Neuronal stem cell (in vitro differentiated cells): ENCODE results near the gene GABRR3.

Experiments used
- DNase-seq: peaks from one replicate; pipeline ENCODE4 v3.0.0-alpha.2; 2013; ENCODE audit warnings: low spot score
- H2AFZ ChIP-seq: one replicate; pipeline ENCODE4 v1.6.1; 2013; ENCODE audit warnings: mild to moderate bottlenecking, low read length, inconsistent platforms
- H2AK5ac ChIP-seq: 2 replicates; pipeline ENCODE4 v1.6.1; 2013; ENCODE audit warnings: low read depth, mild to moderate bottlenecking, inconsistent platforms, low read length, moderate library complexity, mixed read lengths
- H2BK120ac ChIP-seq: 2 replicates; pipeline ENCODE4 v1.6.1; 2013; ENCODE audit warnings: low read depth, mild to moderate bottlenecking, inconsistent platforms, low read length, moderate library complexity, mixed read lengths
- H2BK12ac ChIP-seq: one replicate; pipeline ENCODE4 v1.6.1; 2013; ENCODE audit warnings: low read length, inconsistent platforms
- H2BK15ac ChIP-seq: 2 replicates; pipeline ENCODE4 v1.6.1; 2013; ENCODE audit warnings: mild to moderate bottlenecking, low read length, inconsistent platforms, mixed read lengths
- H2BK5ac ChIP-seq: one replicate; pipeline ENCODE4 v1.6.1; 2013; ENCODE audit warnings: inconsistent platforms, mild to moderate bottlenecking, low read length, moderate library complexity
- H3K14ac ChIP-seq: one replicate; pipeline ENCODE4 v1.6.1; 2013; ENCODE audit warnings: low read length, inconsistent platforms
- H3K18ac ChIP-seq: 2 replicates; pipeline ENCODE4 v1.6.1; 2013; ENCODE audit warnings: low read length, inconsistent platforms
- H3K23ac ChIP-seq: 2 replicates; pipeline ENCODE4 v1.6.1; 2013; ENCODE audit warnings: low read depth, mild to moderate bottlenecking, mixed read lengths, low read length, inconsistent platforms; ENCODE audit not compliant: poor library complexity
- H3K27ac ChIP-seq: replicated peaks from 3 replicates; pipeline ENCODE4 v1.5.1; 2013; ENCODE audit warnings: low read length, inconsistent platforms
- H3K27me3 ChIP-seq, 3 experiments: 2 replicates each; pipeline ENCODE4 v1.6.1; 2013; ENCODE audit warnings: low read length in 3 of 3, mild to moderate bottlenecking in 2 of 3, inconsistent platforms in 1 of 3, low read depth in 1 of 3, mixed read lengths in 1 of 3, moderate library complexity in 1 of 3; ENCODE audit not compliant: control insufficient read depth in 3 of 3, insufficient read depth in 3 of 3
- H3K36me3 ChIP-seq, 2 donors: replicated peaks in 1 of 2; 2 replicates each; pipeline ENCODE4 v1.6.1; 2013; ENCODE audit warnings: low read length in 2 of 2; ENCODE audit not compliant: control insufficient read depth in 2 of 2, insufficient read depth in 2 of 2
- H3K4ac ChIP-seq: 2 replicates; pipeline ENCODE4 v1.6.1; 2013; ENCODE audit warnings: inconsistent platforms, mild to moderate bottlenecking, low read length, moderate library complexity
- H3K4me1 ChIP-seq, 2 donors: 1 replicate in 1 of 2; 2 replicates in 1 of 2; pipeline ENCODE4 v1.6.1; 2013; ENCODE audit warnings: low read length in 2 of 2, low read depth in 1 of 2; ENCODE audit not compliant: control insufficient read depth in 2 of 2, insufficient read depth in 1 of 2
- H3K4me2 ChIP-seq: one replicate; pipeline ENCODE4 v1.6.1; 2013; ENCODE audit warnings: mild to moderate bottlenecking, low read length, inconsistent platforms; ENCODE audit not compliant: insufficient read depth, poor library complexity, severe bottlenecking
- H3K4me3 ChIP-seq, 2 donors: 2 replicates each; pipeline ENCODE4 v1.5.1; 2013; ENCODE audit warnings: low read length in 2 of 2, mild to moderate bottlenecking in 2 of 2, inconsistent platforms in 1 of 2, moderate library complexity in 1 of 2
- H3K79me1 ChIP-seq: one replicate; pipeline ENCODE4 v1.6.1; 2013; ENCODE audit warnings: low read depth, mild to moderate bottlenecking, inconsistent platforms, low read length, moderate library complexity
- H3K9ac ChIP-seq: one replicate; pipeline ENCODE4 v1.6.1; 2013; ENCODE audit warnings: mild to moderate bottlenecking, low read depth, low read length, inconsistent platforms; ENCODE audit not compliant: poor library complexity
- H3K9me3 ChIP-seq, 2 donors: replicated peaks in 1 of 2; 2 replicates each; pipeline versions ENCODE3 to v1.6.1; 2013; ENCODE audit warnings: low read length in 2 of 2, mild to moderate bottlenecking in 2 of 2, inconsistent platforms in 1 of 2, low read depth in 1 of 2, mixed read lengths in 1 of 2, moderate library complexity in 1 of 2; ENCODE audit not compliant: control insufficient read depth in 2 of 2, insufficient read depth in 1 of 2
- H4K8ac ChIP-seq: one replicate; pipeline ENCODE4 v1.6.1; 2013; ENCODE audit warnings: low read depth, mild to moderate bottlenecking, inconsistent platforms, low read length, moderate library complexity
- H4K91ac ChIP-seq: one replicate; pipeline ENCODE4 v1.6.1; 2013; ENCODE audit warnings: low read length, low read depth, mild to moderate bottlenecking, inconsistent platforms; ENCODE audit not compliant: poor library complexity
- WGBS, 2 donors: extraction: QIAGEN DNeasy Blood & Tissue Kit; methylation state at CpG; one replicate each; pipeline ENCODE4 v1.1.7; 2013; ENCODE audit warnings: missing lambda C conversion rate in 2 of 2, mixed read lengths in 1 of 2; ENCODE audit not compliant: insufficient read length in 2 of 2, insufficient replicate concordance in 1 of 2; ENCODE audit errors: extremely low coverage in 2 of 2; 5-methylcytosine and 5-hydroxymethylcytosine counted together

The GABRR3 gene

DNA sequence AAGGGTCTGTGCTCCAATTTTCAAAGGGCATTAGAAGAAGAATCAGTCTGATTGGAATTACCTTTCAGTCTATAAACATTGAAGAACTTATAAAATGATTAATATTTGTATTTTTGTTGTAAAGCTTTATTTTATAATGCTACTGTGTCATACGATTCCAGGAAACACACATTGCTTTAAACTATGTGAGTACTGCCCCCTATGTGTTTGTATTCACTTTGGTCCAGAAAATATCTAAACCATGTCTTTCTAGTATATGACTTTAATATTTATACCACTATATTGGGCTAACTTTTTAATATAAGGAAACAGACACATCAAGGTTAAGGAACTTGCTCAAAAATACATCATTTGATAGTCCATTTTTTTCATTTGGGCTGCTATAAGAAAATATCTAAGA, 59.6 kb downstream of the GABRR3 start:
- Histone ChIP-seq H2AK5ac (no peak overlapping the region), H3K23ac (no peak overlapping the region), H3K14ac (no peak overlapping the region), H3K36me3 (no peaks in the 10 kb centered on the region), H3K79me1 (no peaks in the 10 kb centered on the region), H3K4me3 (no peak overlapping the region), H2BK15ac (no peak overlapping the region), H3K27ac (no peak overlapping the region), H3K9ac (no peak overlapping the region), H4K91ac (no peak overlapping the region), H4K8ac (no peak overlapping the region), H3K9me3 (no peaks in the 10 kb centered on the region), H2AFZ (no peak overlapping the region), H2BK120ac (no peak overlapping the region), H3K27me3 (no peaks in the 10 kb centered on the region), H2BK12ac (no peak overlapping the region), H2BK5ac (no peak overlapping the region), H3K4me2 (no peak overlapping the region), H3K18ac (no peak overlapping the region), H3K4me1 (peaks cover 2 to 3% of the 10 kb centered on the region in 2 donors), H3K4ac (no peak overlapping the region)
- no CpG with 5 or more reads among the region's 1 CpG for WGBS, 2 donors
- no peak for DNase-seq

DNA sequence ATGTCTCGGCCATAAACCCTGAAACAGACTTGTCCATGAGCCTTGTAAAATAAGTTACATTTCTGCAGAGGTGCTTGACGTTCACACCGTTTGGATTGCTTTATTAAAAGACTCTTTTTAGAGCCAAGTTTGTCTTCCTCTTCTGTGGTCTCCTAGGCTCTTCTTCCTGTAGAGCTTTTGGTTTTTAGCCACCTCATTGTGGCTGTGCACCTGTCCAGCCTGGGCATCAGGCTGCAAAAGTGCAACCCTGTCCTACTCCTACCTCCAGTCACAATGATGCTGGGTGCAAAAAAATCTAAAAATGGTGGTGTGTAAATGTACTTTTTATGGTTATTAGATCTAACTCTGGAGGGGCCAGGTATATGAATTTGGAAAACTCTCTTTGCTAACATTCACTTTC, 60.1 kb downstream of the GABRR3 start:
- no peak overlapping the region for H4K91ac ChIP-seq
- no peak overlapping the region for H3K4me3 ChIP-seq
- H2BK5ac ChIP-seq: no peak overlapping the region
- H3K79me1 ChIP-seq: no peaks in the 10 kb centered on the region
- H3K4me1 ChIP-seq: peaks cover 2 to 3% of the 10 kb centered on the region in 2 donors
- H2BK15ac ChIP-seq: no peak overlapping the region
- H4K8ac ChIP-seq: no peak overlapping the region
- DNase-seq: no peak
- H3K9me3 ChIP-seq: no peaks in the 10 kb centered on the region
- no peak overlapping the region for H3K27ac ChIP-seq
- no peak overlapping the region for H3K4ac ChIP-seq
- H2AK5ac ChIP-seq: no peak overlapping the region
- H3K23ac ChIP-seq: no peak overlapping the region
- no peak overlapping the region for H2BK12ac ChIP-seq
- H2AFZ ChIP-seq: no peak overlapping the region
- H3K14ac ChIP-seq: no peak overlapping the region
- H2BK120ac ChIP-seq: no peak overlapping the region
- H3K4me2 ChIP-seq: no peak overlapping the region
- H3K27me3 ChIP-seq: no peaks in the 10 kb centered on the region
- no peaks in the 10 kb centered on the region for H3K36me3 ChIP-seq
- H3K9ac ChIP-seq: no peak overlapping the region
- no peak overlapping the region for H3K18ac ChIP-seq
- whole genome bisulfite sequencing, 2 donors: no CpG with 5 or more reads among the region's 3 CpGs

DNA sequence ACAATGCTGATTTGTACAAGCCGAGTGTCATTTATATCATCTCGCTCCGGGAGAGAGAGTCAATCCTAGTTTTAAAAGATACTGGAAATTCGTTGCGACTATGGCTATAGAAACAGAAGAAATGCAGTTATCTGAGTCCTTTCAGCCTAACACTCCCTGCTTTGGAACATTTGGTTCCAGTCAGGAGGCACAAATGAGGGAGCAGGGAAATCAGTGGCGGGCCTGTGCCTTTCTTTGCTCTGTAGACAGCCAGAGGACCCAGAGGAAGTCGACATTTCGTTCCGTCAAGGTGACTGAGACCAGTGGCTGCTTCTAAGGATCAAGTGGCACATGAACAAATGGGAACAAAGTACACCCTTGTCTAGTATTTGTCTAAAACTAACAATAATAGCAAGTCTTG, 62.1 kb downstream of the GABRR3 start:
- peak overlapping the region; percentile 98 for H2AFZ ChIP-seq
- no peak overlapping the region for H2BK15ac ChIP-seq
- H3K9ac ChIP-seq: no peak overlapping the region
- H3K27ac ChIP-seq: no peak overlapping the region
- no peaks in the 10 kb centered on the region for H3K27me3 ChIP-seq
- no peaks in the 10 kb centered on the region for H3K79me1 ChIP-seq
- H3K9me3 ChIP-seq: no peaks in the 10 kb centered on the region
- H4K8ac ChIP-seq: no peak overlapping the region
- no peaks in the 10 kb centered on the region for H3K36me3 ChIP-seq
- H3K4me3 ChIP-seq: peak overlapping the region in 1 of 2 donors; percentile 65
- H2BK5ac ChIP-seq: no peak overlapping the region
- no peak overlapping the region for H3K23ac ChIP-seq
- H3K18ac ChIP-seq: no peak overlapping the region
- H3K4me2 ChIP-seq: no peak overlapping the region
- H3K14ac ChIP-seq: no peak overlapping the region
- no peak for DNase-seq
- no peak overlapping the region for H2AK5ac ChIP-seq
- H3K4me1 ChIP-seq: peaks cover 0 to 3% of the 10 kb centered on the region in 2 donors
- no peak overlapping the region for H3K4ac ChIP-seq
- WGBS, 2 donors: no CpG with 5 or more reads among the region's 9 CpGs
- no peak overlapping the region for H4K91ac ChIP-seq
- no peak overlapping the region for H2BK120ac ChIP-seq
- no peak overlapping the region for H2BK12ac ChIP-seq

DNA sequence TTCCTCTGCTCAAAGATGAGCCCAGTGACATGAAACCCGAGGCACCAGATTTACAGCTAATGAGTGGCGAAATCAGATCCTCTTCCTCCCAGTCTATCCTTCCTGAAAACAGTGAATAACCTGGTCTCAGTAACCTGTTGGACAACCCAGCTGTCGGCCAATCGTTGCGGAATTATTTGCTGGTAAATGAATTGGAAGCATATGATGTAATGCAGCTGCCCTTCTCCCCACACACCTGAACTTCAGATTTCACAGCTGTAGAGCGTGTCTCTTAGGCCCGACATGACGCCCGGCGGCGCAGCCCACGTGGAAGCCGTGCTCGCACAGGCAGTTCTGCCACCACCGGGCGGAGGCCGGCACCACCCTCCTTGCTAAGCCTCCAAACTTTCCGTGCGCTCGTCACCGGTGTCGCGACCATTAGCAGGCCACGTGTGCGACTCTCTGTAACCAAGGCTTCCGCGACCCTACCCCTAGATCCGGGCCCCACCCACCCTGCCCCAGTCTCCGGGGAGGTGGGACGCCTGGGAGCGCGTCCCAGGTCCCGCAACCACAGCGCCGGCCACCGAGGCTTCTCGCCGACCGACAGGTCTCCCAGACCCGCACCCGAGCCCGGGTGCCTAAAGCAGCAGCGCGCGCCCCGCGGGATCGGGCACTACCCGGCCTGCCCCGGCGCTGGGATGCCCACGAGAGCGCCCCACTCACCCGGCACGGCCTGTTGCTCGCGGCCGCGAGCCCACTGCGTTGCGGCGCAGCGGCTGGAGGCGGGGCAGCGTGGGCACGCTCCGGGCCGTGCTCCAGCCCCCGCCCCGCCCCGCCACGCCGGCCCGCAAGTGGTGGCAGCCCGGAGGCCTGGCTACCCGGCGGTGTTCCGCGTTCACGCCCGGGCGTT, 63.2 kb downstream of the GABRR3 start, which contains the start of gene RIOX2:
RIOX2 (minus strand) TSS at position 753 of the 889 bp plus-strand sequence. CDS start 4,838 bp downstream, outside the sequence.
- H3K36me3 ChIP-seq: peaks cover 0 to 4% of the 10 kb centered on the region in 2 donors
- H3K27me3 ChIP-seq: no peaks in the 10 kb centered on the region
- no peak within 1 kb of the TSS for H3K27ac ChIP-seq
- peak; percentile 40 for DNase-seq
- peak within 1 kb of the TSS; percentile 82 for H3K9ac ChIP-seq
- no peak within 1 kb of the TSS for H2BK15ac ChIP-seq
- H3K4me1 ChIP-seq: peaks cover 0 to 3% of the 10 kb centered on the region in 2 donors
- H3K4ac ChIP-seq: no peak within 1 kb of the TSS
- no peak within 1 kb of the TSS for H2AK5ac ChIP-seq
- no peak within 1 kb of the TSS for H2BK120ac ChIP-seq
- H2BK5ac ChIP-seq: no peak within 1 kb of the TSS
- H2AFZ ChIP-seq: peak within 1 kb of the TSS; percentile 98
- H3K23ac ChIP-seq: peak within 1 kb of the TSS; percentile 34
- peak within 1 kb of the TSS; percentile 65 to 97 for H3K4me3 ChIP-seq
- peak within 1 kb of the TSS; percentile 63 for H3K4me2 ChIP-seq
- no CpG with 5 or more reads among the region's 82 CpGs for WGBS, 2 donors
- no peak within 1 kb of the TSS for H2BK12ac ChIP-seq
- H3K18ac ChIP-seq: peak within 1 kb of the TSS; percentile 84
- no peaks in the 10 kb centered on the region for H3K9me3 ChIP-seq
- no peak within 1 kb of the TSS for H4K91ac ChIP-seq
- H4K8ac ChIP-seq: no peak within 1 kb of the TSS
- H3K79me1 ChIP-seq: no peaks in the 10 kb centered on the region
- no peak within 1 kb of the TSS for H3K14ac ChIP-seq
